C4-2B (cell line): Measurements from ENCODE around the gene MVB12B.

Experiments used
- H3K27ac ChIP-seq: fragments of 450-650 bp; 2 replicates; pipeline ENCODE4 v1.5.1; 2017
- ZFX ChIP-seq: fragments of 450-650 bp; IDR thresholded peaks from 2 replicates; pipeline ENCODE4 v1.6.1; 2017
- TF ChIP-seq, protein P1 (sequence below): fragments of 450-650 bp; conservative IDR thresholded peaks from 2 replicates; pipeline ENCODE4 v1.5.1; 2017; ENCODE audit warnings: mild to moderate bottlenecking

MVB12B gene

DNA sequence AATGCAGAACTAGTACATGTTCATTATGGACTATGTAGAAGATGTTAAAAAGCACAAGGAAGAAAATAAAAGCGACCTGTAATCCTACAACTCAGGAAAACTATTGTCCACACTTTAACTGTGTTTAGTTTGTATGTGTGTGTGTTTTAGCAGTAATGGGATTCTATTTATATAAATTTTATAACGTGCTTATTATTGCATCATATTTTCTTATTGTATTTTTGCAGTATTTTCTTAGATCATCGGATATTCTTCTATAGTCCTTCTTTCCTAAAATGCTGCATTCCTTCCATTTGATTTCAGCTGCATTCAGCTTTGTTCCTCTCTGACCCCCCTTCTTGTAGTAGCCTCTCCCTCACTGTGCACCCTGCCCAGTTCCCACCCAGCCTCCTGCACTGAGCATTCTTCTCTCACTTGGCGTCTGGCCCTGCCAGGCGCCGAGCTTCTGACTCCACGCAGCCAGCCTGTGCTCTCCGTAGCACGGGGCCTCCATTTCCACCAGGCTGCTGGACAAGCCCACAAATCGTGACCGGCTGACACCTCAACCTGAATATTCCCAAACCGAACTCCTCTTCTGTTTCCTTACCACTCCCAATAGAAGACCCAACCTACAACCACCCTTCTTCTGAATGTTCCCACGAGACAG lies 39.9 kb downstream of the MVB12B start:
- TF ChIP-seq, protein P1, sequence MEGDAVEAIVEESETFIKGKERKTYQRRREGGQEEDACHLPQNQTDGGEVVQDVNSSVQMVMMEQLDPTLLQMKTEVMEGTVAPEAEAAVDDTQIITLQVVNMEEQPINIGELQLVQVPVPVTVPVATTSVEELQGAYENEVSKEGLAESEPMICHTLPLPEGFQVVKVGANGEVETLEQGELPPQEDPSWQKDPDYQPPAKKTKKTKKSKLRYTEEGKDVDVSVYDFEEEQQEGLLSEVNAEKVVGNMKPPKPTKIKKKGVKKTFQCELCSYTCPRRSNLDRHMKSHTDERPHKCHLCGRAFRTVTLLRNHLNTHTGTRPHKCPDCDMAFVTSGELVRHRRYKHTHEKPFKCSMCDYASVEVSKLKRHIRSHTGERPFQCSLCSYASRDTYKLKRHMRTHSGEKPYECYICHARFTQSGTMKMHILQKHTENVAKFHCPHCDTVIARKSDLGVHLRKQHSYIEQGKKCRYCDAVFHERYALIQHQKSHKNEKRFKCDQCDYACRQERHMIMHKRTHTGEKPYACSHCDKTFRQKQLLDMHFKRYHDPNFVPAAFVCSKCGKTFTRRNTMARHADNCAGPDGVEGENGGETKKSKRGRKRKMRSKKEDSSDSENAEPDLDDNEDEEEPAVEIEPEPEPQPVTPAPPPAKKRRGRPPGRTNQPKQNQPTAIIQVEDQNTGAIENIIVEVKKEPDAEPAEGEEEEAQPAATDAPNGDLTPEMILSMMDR = no peak
- no peak for TF ChIP-seq ZFX
- no peak overlapping the region for H3K27ac ChIP-seq

DNA sequence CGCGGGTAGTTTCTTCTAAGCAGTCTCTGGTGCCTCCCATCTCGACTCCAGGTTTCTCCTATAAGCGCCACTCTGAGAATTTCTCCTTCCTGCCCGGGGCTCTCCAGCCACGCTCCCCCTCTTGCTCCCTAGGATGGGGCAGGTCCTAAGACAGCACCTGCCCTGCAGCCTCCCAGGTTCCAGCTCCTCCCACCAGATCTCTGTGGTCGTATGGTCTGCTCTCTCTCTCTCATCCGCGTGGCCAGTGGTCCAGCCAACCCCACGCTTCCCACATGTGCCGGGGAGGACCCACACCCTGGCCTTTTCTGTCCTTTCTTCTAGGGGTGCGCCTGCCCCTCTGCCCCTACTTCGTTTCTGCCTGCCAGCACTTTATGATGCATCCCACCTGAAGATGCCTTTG lies 40.5 kb downstream of the MVB12B start:
- no peak for TF ChIP-seq ZFX
- TF ChIP-seq, protein P1 = no peak
- no peak overlapping the region for H3K27ac ChIP-seq

- no peak overlapping the region for H3K27ac ChIP-seq
- TF ChIP-seq ZFX = no peak
- TF ChIP-seq, protein P1 = no peak
These were observed 41.0 kb downstream of the MVB12B start for GRCh38 chr9:126367616-126368015.

DNA sequence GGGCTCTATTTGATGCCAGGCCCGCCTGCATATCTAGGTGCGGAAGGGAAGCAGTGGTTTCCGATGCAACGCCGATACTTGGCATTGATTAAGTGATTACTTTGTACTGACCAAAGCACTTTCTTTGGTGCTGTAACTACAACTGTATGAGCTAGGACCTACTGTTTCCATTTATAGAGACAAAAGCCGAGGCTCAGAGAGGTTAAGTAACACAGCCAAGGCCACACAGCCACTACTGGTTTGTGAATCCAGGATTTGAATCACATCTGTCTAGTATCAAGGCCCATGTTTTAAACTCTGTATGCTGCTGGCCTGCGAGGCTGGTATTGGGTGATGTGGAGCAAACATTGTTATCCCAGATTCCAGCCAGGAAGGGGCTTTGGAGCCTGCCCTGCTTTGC lies 41.4 kb downstream of the MVB12B start:
- TF ChIP-seq ZFX = no peak
- TF ChIP-seq, protein P1 = no peak

DNA sequence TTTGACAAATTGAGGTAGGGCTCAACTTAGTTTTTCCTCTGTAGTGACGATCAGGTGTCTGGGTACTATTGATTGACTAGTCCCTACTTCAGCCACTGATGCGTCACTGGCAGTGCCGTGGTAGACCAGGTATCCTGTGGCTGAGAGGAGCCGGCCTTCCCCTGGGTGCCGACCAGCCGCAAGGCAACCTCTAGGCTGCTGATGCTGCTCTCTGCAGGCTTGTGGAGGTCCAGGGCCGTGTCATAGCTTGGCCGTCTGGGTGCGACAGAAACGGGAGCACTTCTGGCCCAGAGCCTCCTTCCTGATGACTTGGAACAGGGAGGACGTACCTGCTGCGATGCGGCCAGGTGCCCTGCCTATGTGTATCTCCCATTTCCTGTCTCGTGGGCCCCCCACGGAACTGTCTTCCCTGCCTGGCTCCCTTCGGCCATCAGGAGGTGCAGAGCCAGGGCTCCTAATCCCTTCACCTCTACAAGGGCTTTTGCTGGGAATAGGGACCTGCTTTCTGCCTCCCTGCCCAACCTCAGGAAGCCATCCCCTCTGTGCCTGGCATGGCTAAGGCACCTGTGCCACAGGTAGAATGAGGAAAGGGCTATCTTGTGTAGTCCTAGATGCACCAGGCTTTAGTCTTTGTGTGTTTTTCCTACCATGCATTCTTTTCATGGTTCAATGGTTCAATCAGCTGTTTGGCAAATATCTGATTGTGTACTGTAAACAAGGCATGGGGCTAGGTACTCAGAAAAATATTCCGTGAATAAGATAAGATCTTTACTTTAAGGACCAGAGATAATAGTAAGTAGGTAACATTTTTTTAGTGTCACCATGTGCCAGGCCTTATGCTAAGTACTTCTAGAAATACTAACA lies 44.6 kb downstream of the MVB12B start:
- no peak for TF ChIP-seq ZFX
- TF ChIP-seq, protein P1 = no peak
- no peak overlapping the region for H3K27ac ChIP-seq

More for the DNA sequence above, 41.4 kb downstream of the MVB12B start:
- H3K27ac ChIP-seq = no peak overlapping the region

DNA sequence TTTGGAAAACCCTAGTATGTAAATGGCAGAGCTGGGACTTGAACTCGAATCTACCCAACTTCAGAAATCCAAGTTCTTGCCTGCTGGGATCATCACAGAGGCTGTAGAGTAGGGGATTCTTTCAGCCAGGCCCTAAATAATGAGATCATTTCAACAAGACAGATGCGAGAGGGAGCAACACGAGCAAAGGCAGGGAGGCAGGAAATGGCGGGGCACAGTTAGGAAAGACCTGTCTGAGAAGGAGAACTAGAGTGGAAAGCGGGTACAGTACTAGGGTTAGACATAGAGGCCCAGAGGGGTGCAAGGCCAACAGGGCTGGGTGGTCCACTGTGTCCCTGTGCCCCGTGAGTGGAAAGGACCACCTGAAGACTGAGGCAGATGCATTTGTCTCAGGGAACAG lies 46.1 kb downstream of the MVB12B start:
- TF ChIP-seq, protein P1 = no peak
- TF ChIP-seq ZFX = no peak
- H3K27ac ChIP-seq = no peak overlapping the region

DNA sequence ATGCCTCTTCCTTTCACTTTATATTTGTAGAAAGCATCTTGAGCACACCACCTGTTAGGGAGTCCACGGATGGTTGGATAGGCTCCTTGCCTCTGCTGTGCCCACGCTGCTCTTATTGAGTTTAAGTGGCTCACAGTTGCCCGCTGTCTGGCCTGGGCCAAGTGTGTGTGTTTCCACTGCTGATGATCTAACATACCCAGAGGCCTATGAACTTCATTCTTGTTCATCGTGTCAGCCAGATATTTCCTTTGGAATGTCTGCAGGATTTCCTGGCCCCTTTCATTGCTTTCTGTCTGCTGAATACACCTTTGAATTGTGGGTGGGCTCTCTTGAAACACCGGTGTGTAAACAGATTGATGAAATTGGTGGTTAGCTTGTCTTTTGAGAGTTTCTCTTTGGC lies 46.6 kb downstream of the MVB12B start:
- no peak overlapping the region for H3K27ac ChIP-seq
- TF ChIP-seq, protein P1 = no peak
- TF ChIP-seq ZFX = no peak
